ENCODE measurements around the gene TNXB.
"Not testable (repeated sequence)": the region's sequence is repeated elsewhere in the genome, so short reads cannot be mapped to it uniquely, and the experiment has no call there.

DNA sequence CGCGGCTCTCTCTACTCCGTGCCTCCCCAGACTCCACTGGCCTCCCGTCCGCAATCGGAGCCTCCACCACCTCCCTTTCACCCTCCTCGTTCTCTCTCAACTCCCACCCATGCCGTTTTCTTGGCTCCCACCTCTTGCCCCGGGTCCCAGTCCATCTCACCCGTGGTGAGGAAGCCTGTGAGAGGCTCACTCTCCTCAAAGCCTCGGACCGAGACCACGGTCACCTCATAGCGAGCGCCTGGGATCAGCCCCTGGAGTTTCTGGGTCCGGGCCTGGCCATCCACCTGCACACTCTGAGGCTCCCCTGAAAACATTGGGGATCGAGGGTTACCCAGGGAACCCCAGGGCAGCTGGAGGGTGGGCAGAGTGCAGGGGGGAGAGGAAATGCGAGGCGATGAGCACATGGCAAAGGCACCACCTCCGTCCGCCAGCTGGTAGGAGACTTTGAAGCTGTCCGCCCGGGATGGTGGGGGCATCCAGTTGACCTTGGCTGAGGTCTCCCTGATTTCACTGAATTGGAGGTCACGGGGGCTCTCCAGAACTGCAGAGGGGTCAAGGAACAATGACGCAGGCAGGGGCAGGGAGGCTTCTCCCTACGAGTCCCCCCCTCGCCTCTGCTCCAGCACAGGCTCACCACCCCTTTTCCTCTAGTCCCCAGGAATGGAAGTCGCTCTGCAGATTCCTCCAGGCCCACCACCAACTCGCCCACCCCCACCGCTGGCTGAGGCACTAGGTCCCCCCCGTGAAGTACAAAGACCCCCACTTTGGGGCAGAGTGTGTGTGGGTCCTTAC is 65.4 kb downstream of the TNXB start:
- TF ChIP-seq, protein P1, sequence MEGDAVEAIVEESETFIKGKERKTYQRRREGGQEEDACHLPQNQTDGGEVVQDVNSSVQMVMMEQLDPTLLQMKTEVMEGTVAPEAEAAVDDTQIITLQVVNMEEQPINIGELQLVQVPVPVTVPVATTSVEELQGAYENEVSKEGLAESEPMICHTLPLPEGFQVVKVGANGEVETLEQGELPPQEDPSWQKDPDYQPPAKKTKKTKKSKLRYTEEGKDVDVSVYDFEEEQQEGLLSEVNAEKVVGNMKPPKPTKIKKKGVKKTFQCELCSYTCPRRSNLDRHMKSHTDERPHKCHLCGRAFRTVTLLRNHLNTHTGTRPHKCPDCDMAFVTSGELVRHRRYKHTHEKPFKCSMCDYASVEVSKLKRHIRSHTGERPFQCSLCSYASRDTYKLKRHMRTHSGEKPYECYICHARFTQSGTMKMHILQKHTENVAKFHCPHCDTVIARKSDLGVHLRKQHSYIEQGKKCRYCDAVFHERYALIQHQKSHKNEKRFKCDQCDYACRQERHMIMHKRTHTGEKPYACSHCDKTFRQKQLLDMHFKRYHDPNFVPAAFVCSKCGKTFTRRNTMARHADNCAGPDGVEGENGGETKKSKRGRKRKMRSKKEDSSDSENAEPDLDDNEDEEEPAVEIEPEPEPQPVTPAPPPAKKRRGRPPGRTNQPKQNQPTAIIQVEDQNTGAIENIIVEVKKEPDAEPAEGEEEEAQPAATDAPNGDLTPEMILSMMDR (IDR thresholded peaks at IDR 0.05; ENCODE audit: low read length) = not testable (repeated sequence)
- TF ChIP-seq EZH2 (IDR thresholded peaks at IDR 0.05; ENCODE audit: borderline replicate concordance, low read length) = not testable (repeated sequence)
